ENCODE measurements around the gene MANF. TPM values are rescaled to one million over a fixed set of nuclear protein-coding genes. Genes with fewer than 3 reads are reported as not detected.
"Not testable (repeated sequence)": the region's sequence is repeated elsewhere in the genome, so short reads cannot be mapped to it uniquely, and the experiment has no call there.

Gene MANF
- total RNA-seq, 2 experiments from 2014 or later = 140 to 182 TPM

DNA sequence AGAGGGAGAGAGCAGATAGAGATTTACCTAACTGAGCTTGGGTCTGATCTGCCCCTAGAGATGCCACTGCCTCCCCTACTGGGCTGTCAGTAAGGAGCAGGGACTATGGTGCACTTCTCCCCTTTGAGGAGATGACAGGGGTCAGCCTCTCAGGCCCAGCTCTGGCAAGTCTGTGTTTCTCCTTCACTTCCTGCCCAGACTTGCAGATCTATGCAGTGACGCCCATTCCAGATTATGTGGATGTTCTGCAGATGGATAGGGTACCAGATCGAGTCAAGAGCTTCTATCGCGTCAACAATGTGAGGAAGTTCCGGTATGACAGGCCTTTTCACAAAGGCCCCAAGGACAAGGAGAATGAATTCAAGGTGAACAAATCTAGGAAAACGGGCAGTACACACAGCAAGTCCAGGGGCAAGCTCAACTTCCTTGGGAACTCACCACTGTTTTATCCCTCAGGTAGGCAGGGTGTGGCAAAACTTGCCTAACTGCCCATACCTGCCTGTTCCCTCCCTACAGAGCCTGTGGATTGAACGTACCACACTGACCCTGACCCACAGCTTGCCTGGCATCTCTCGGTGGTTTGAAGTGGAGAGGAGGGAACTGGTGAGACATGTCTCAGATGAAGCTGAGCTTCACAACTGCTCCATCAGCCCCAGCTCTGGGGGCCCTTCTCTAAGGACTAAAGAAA is 29.1 kb upstream of the MANF start:
- DNase-seq (no peak), ATAC-seq (no peak)
- H3K27me3 Mint-ChIP-seq = no peaks in the 10 kb centered on the region
- H3K9me3 Mint-ChIP-seq (ENCODE audit: low read depth) = no peaks in the 10 kb centered on the region
- no peaks in the 10 kb centered on the region for H3K36me3 Mint-ChIP-seq
- H3K27ac Mint-ChIP-seq = no peak overlapping the region
- CTCF ChIA-PET = interaction anchor here (1.6 kb wide), 1 partner anchor 385 kb away, joined by 3 read pairs; no protein-coding TSS in a partner anchor
- no peak overlapping the region for H3K4me3 Mint-ChIP-seq
- H3K4me1 Mint-ChIP-seq = no peaks in the 10 kb centered on the region

DNA sequence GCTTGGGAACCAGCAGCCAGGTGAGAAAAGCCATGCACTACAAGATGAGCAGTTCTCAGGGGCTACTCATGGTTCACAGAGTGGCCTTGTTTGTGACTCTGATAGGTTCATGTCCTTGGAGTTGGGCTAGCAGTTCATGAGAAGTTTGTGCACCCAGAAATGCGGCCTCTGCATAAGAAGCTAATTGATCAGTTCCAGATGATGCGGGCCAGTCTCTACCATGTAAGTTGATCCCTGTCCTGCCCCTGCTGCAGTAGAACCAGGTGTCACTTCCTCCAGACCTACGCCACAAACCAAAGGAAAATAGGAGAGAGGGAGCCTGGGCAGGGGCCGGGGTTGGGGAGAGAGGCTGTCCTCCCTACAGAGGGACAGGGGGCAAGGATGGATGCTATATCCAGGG is 27.2 kb upstream of the MANF start:
- Mint-ChIP-seq H3K27me3 (no peaks in the 10 kb centered on the region), H3K4me3 (no peak overlapping the region), H3K4me1 (no peaks in the 10 kb centered on the region), H3K36me3 (no peaks in the 10 kb centered on the region), H3K9me3 (ENCODE audit: low read depth) (no peaks in the 10 kb centered on the region), H3K27ac (no peak overlapping the region)
- ATAC-seq (no peak), DNase-seq (no peak)
- CTCF ChIA-PET = no interaction called here

DNA sequence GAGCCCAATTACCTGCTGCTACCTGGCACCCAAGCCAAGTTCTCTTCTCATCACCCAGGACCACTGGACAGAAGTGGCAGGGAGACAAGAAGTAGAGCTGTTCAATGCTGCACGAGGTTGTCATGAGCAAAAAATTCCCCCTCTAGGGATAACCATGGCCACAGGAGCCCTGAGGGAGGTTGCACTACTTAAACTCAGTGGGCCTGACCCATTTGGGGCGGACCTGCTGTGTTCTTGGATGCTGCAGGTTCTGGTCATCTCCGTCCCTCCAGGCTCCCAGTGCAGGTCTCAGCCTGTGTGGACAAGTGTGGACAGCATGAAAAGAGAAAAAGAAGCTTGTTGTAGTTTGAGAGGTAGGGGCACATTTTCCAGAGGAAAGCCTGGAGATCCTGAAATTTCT is 26.1 kb upstream of the MANF start:
- DNase-seq (no peak), ATAC-seq (no peak)
- no peaks in the 10 kb centered on the region for H3K36me3 Mint-ChIP-seq
- no peaks in the 10 kb centered on the region for H3K9me3 Mint-ChIP-seq (ENCODE audit: low read depth)
- no peak overlapping the region for H3K4me3 Mint-ChIP-seq
- no peaks in the 10 kb centered on the region for H3K4me1 Mint-ChIP-seq
- no peak overlapping the region for H3K27ac Mint-ChIP-seq
- no peaks in the 10 kb centered on the region for H3K27me3 Mint-ChIP-seq
- CTCF ChIA-PET = no interaction called here

DNA sequence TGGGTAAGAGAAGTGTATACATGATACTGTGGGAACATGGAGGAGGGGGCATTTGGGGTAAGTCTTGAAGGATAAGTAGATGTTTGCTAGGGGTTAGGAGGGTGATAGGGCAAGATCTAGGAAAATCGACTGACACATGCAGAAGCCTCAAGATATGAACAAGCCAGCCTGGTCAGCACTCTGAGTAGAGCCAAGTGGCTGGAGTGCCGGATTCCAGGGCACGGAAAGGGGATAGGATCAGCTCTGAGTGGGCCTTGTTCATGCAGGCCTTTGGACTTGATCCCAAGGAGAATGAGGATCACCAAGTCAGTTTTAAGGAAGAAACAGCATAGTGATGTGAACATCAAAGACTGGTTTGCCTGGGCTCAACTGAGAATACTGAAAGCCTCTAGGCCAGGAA is 24.3 kb upstream of the MANF start:
- Mint-ChIP-seq H3K36me3 (no peaks in the 10 kb centered on the region), H3K9me3 (ENCODE audit: low read depth) (no peaks in the 10 kb centered on the region), H3K27ac (no peak overlapping the region), H3K4me1 (no peaks in the 10 kb centered on the region), H3K4me3 (no peak overlapping the region), H3K27me3 (no peaks in the 10 kb centered on the region)
- ATAC-seq (no peak), DNase-seq (no peak)
- CTCF ChIA-PET = interaction anchor here (0.6 to 1.7 kb wide), 2 partner anchors 10 to 379 kb away, joined by 3 to 5 read pairs; no protein-coding TSS in a partner anchor

DNA sequence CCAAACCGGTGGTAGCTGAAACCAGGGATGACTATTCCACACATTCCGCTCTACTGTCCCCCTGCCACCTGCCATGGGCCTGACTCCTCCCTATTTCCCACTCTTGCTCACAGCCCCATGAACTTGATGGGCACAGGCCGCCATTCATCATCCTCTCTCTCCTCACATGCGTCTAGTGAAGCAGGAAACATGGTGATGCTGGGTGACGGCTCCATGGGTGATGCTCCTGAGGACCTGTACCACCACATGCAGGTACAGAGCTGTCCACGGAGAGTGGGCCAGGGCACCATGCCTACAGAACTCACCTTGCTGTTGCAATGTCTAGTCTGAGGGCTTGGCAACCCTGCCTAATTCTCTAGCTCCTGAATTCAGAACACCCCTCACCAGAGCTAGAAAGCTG is 23.3 kb upstream of the MANF start:
- no peaks in the 10 kb centered on the region for H3K9me3 Mint-ChIP-seq (ENCODE audit: low read depth)
- H3K36me3 Mint-ChIP-seq = no peaks in the 10 kb centered on the region
- H3K4me1 Mint-ChIP-seq = no peaks in the 10 kb centered on the region

DNA sequence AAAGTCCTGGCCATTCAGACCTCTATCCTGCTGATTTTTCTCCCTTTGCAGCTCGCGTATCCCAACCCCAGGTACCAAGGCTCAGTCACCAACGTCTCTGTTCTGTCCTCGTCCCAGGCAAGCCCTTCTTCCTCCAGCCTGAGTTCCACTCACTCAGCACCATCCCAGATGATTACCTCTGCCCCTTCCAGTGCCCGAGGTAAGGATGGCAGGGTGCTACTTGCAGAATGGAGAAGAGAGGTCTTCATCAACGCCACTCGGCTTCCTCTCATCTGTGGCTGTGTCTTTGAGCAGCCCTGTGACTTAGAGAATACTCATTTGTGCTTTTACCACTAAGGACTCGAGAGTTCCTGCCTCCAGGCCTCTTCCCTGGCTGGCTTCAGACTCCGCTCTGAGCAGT is 22.6 kb upstream of the MANF start:
- Mint-ChIP-seq H3K4me3 (no peak overlapping the region), H3K27me3 (peaks cover 4% of the 10 kb centered on the region), H3K27ac (no peak overlapping the region), H3K36me3 (no peaks in the 10 kb centered on the region), H3K4me1 (no peaks in the 10 kb centered on the region), H3K9me3 (ENCODE audit: low read depth) (no peaks in the 10 kb centered on the region)
- CTCF ChIA-PET = no interaction called here
- no peak for DNase-seq
- no peak for ATAC-seq

More for the DNA sequence above, 23.3 kb upstream of the MANF start:
- no peak overlapping the region for H3K4me3 Mint-ChIP-seq
- DNase-seq (no peak), ATAC-seq (no peak)
- CTCF ChIA-PET = interaction anchor here (1.7 kb wide), 1 partner anchor 9 kb away, joined by 5 read pairs; no protein-coding TSS in a partner anchor
- peaks cover 2% of the 10 kb centered on the region for H3K27me3 Mint-ChIP-seq
- H3K27ac Mint-ChIP-seq = no peak overlapping the region

DNA sequence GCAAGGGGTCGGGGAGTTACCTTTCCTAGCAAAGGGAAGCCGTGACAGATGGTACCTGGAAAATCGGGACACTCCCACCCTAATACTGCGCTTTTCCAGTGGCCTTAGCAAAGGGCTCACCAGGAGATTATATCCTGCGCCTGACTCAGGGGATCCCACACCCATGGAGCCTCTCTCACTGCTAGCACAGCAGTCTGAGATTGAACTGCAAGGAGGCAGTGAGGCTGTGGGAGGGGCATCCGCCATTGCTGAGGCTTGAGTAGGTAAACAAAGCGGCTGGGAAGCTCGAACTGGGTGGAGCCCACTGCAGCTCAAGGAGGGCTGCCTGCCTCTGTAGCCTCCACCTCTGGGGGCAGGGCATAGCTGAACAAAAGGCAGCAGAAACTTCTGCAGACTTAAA is 16.8 kb upstream of the MANF start:
- H3K4me3 Mint-ChIP-seq; H3K4me1 Mint-ChIP-seq; H3K9me3 Mint-ChIP-seq (ENCODE audit: low read depth); H3K36me3 Mint-ChIP-seq; CTCF ChIA-PET; ATAC-seq; H3K27me3 Mint-ChIP-seq; DNase-seq; H3K27ac Mint-ChIP-seq: not testable (repeated sequence)

DNA sequence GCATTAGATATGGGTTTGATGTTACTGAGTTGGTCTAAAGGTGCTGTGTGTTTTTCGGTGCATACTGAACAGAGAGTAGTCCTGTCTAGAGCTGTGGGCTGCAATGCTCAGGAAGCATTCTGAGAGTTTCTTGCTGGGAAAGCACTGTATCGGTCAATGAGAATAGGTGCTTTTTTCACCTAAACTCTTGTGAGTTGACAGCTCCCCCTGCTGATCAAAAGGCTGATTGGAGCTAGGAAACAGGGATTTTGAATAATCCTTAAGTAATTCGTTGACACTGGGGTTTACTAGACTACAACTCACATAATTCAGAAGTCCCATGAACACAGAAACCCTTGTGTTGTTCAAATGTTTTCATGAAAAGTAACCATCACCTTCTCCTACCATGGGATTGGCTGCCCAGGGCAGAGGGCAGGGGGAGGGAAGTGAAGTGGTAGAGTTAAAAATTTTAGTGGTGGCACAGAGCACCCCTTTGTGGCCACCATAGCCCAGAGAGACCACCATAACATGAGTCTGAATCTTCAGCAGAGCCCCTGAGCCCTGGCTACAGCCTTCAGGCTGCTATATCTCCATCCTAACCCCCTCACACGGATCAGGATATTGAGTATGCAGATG is 13.0 kb upstream of the MANF start:
- H3K4me3 Mint-ChIP-seq = no peak overlapping the region
- H3K27ac Mint-ChIP-seq = no peak overlapping the region
- DNase-seq = peak; percentile 68
- no peaks in the 10 kb centered on the region for H3K27me3 Mint-ChIP-seq
- H3K4me1 Mint-ChIP-seq = no peaks in the 10 kb centered on the region
- H3K36me3 Mint-ChIP-seq = peaks cover 3% of the 10 kb centered on the region
- H3K9me3 Mint-ChIP-seq (ENCODE audit: low read depth) = no peaks in the 10 kb centered on the region
- ATAC-seq = peak; percentile 66
- CTCF ChIA-PET = interaction anchor here (1.0 to 3.0 kb wide), 8 partner anchors 8 to 830 kb away, joined by 3 to 27 read pairs (median 4); no protein-coding TSS in a partner anchor

DNA sequence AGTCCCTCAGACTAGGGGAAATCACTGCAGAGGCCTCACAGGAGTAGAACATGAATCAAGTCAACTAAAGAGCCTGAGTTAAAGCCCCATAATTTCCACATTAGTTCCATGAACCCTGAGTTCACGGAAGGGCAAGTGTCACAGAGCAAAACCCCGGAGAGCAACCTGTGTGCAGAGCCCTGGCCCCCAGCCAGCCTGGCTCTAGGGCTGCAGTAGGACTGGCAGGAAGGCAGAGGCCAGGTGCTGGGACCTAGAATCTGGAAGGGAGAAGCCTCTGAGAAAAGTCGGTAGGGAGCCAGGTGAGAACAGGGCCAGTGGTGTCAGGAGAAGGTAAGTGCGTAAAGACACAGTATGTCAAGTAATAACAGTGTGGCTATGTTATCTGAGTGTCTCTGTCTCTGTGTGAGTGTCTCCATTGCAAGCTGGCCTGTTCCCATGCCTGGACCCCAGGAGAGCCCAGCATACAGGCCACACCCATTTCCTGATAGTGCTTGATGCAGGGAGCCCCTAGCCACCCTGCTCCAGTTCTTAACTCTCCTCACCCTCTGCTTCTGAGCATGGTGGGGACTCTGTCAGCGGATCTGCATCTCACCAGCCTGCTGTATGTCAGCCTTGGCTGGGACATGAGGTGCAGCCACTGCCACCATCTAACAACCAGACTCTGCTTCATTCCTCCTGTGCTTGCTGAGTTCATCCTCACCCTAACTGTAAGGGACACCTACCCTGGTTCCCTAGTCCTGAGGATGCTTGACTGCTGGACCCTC is 11.3 kb upstream of the MANF start:
- H3K4me1 Mint-ChIP-seq = no peaks in the 10 kb centered on the region
- no peaks in the 10 kb centered on the region for H3K36me3 Mint-ChIP-seq
- H3K27ac Mint-ChIP-seq = no peak overlapping the region
- CTCF ChIA-PET = no interaction called here
- ATAC-seq = no peak
- H3K4me3 Mint-ChIP-seq = no peak overlapping the region
- no peak for DNase-seq
- no peaks in the 10 kb centered on the region for H3K27me3 Mint-ChIP-seq
- H3K9me3 Mint-ChIP-seq (ENCODE audit: low read depth) = no peaks in the 10 kb centered on the region

DNA sequence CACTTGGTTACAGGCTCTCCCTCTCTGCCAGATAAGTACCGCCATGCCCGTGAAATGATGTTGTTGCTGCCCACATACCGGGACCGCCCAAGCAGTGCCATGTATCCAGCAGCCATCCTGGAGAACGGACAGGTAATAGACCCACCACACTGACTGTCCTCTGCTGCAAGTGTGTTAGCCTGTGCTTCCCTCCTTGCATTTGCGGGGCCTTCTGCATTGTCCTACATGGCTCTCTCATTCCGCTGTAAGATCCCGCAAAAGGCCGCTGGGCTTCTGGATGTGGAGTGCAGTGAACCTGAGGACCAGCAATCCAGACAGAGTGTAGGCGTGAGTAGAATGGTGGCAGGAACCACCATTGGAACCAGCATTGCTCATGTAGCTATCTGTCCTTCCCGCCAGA is 10.6 kb upstream of the MANF start:
- H3K36me3 Mint-ChIP-seq = no peaks in the 10 kb centered on the region
- ATAC-seq (no peak), DNase-seq (no peak)
- H3K27ac Mint-ChIP-seq = no peak overlapping the region
- no peak overlapping the region for H3K4me3 Mint-ChIP-seq
- H3K4me1 Mint-ChIP-seq = peaks cover 6% of the 10 kb centered on the region
- H3K9me3 Mint-ChIP-seq (ENCODE audit: low read depth) = no peaks in the 10 kb centered on the region
- CTCF ChIA-PET = no interaction called here
- H3K27me3 Mint-ChIP-seq = no peaks in the 10 kb centered on the region

DNA sequence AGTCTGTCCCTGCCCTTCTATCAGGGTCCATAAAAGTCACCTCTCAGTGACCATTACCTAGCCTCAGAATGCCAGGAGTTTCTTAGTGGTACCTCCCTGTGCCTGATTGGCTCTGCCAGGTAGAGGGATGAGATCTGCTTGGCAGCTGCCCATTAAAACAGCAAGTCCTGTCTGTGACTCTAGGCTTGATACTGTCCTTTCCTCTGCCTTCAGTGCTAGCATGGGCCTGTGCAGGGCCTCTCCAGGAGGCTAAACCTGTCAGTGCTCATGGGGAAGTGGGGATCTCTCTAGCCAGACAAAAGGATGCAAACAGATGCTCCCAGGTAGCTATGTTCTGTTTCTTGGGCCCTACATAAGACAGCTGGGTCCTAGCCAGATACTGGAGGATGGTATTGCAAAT is 10.0 kb upstream of the MANF start:
- Mint-ChIP-seq H3K9me3 (ENCODE audit: low read depth) (no peaks in the 10 kb centered on the region), H3K27me3 (no peaks in the 10 kb centered on the region), H3K36me3 (no peaks in the 10 kb centered on the region), H3K27ac (no peak overlapping the region), H3K4me1 (peaks cover 9% of the 10 kb centered on the region), H3K4me3 (no peak overlapping the region)
- CTCF ChIA-PET = interaction anchor here (0.6 to 0.7 kb wide), 2 partner anchors 664 to 759 kb away, joined by 3 read pairs; no protein-coding TSS in a partner anchor
- DNase-seq (no peak), ATAC-seq (no peak)

DNA sequence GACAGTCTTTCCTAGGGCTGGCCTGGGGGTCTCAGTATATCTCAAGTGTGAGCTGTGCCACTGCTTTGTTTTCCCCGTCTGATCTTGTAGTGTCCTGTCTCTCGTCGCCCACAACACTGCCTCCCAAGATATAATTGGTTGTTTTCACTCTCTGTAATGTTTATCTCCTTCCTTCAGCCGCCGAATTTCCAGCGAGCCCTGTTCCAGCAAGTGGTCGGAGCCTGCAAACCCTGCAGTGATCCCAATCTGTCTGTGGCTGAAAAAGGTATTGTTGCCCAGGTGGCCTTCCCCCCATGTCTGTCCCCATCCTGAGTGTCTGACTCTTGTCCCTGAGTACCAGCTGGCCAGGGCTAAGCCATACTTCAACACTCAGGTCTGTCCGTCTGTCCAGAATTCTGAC is 9.5 kb upstream of the MANF start:
- Mint-ChIP-seq H3K36me3 (no peaks in the 10 kb centered on the region), H3K4me1 (peaks cover 9% of the 10 kb centered on the region), H3K27ac (no peak overlapping the region), H3K27me3 (no peaks in the 10 kb centered on the region), H3K9me3 (ENCODE audit: low read depth) (no peaks in the 10 kb centered on the region), H3K4me3 (no peak overlapping the region)
- ATAC-seq (no peak), DNase-seq (no peak)
- CTCF ChIA-PET = interaction anchor here (0.6 to 0.7 kb wide), 2 partner anchors 664 to 759 kb away, joined by 3 read pairs; no protein-coding TSS in a partner anchor

DNA sequence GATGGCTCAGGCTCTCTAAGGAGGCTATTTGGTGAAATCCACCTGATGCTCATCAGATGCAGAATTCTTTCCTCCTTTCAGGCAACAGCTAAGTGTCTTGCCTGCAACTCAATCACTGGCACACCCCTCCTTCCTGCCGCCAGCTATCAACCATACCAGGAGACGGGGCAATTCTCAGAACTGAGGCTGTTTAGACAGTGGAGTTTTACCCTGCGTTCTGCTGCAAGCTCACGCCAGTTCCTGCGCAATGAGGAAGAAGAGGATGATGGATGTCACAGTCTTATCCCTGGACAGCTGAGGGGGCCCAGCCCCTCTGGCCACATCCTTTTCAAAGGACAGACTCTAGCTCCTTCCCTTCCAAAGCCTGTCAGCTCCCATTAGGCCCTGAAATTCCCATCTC is 7.0 kb upstream of the MANF start:
- ATAC-seq (no peak), DNase-seq (no peak)
- CTCF ChIA-PET = interaction anchor here (1.2 kb wide), 1 partner anchor 702 kb away, joined by 3 read pairs; no protein-coding TSS in a partner anchor
- H3K27me3 Mint-ChIP-seq = no peaks in the 10 kb centered on the region
- H3K4me1 Mint-ChIP-seq = peaks cover 11% of the 10 kb centered on the region
- H3K9me3 Mint-ChIP-seq (ENCODE audit: low read depth) = no peaks in the 10 kb centered on the region
- no peak overlapping the region for H3K4me3 Mint-ChIP-seq
- no peak overlapping the region for H3K27ac Mint-ChIP-seq
- no peaks in the 10 kb centered on the region for H3K36me3 Mint-ChIP-seq

Data from activated CD8-positive, alpha-beta memory T cell treated with anti-CD3 and anti-CD28 coated beads, Interleukin-2, amount 10 ng/mL, durations not matched to agents 7 days and 5 days (primary cell).